HG03039 (cell line): ENCODE results near the gene GSG1L.

Experiments used
- ATAC-seq: cut with Tn5 transposase; IDR thresholded peaks from one replicate; pipeline ENCODE4 v1.9.1; 2021; ENCODE audit warnings: mild to moderate bottlenecking, moderate library complexity; ENCODE audit not compliant: unreplicated experiment

GSG1L gene

GRCh38 chr16:27826081-27826892, 237.2 kb downstream of the GSG1L start:
- ATAC-seq, result no peak

GRCh38 chr16:27824786-27825185, 238.7 kb downstream of the GSG1L start:
- no peak for ATAC-seq

GRCh38 chr16:27824006-27824405, 239.5 kb downstream of the GSG1L start:
- no peak for ATAC-seq

GRCh38 chr16:27823421-27823820, 240.1 kb downstream of the GSG1L start:
- ATAC-seq, result no peak

GRCh38 chr16:27822996-27823395, 240.5 kb downstream of the GSG1L start:
- ATAC-seq, result no peak

- ATAC-seq, result no peak
Observed at GRCh38 chr16:27822529-27822928, 241.0 kb downstream of the GSG1L start.

GRCh38 chr16:27820646-27821345, 242.7 kb downstream of the GSG1L start:
- ATAC-seq, result no peak

- no peak for ATAC-seq
Observed at GRCh38 chr16:27819881-27820610, 243.5 kb downstream of the GSG1L start.

- ATAC-seq, result no peak
Observed at GRCh38 chr16:27819356-27819755, 244.2 kb downstream of the GSG1L start.

GRCh38 chr16:27818246-27818645, 245.3 kb downstream of the GSG1L start:
- ATAC-seq, result no peak

GRCh38 chr16:27817038-27817437, 246.5 kb downstream of the GSG1L start:
- no peak for ATAC-seq

GRCh38 chr16:27816561-27816960, 247.0 kb downstream of the GSG1L start:
- no peak for ATAC-seq

- no peak for ATAC-seq
Observed at GRCh38 chr16:27813591-27813990, 249.9 kb downstream of the GSG1L start.

GRCh38 chr16:27811881-27812280, 251.6 kb downstream of the GSG1L start:
- no peak for ATAC-seq

- ATAC-seq, result no peak
Observed at GRCh38 chr16:27806986-27807385, 256.5 kb downstream of the GSG1L start.

- no peak for ATAC-seq
Observed at GRCh38 chr16:27806388-27806787, 257.1 kb downstream of the GSG1L start.

- no peak for ATAC-seq
Observed at GRCh38 chr16:27805828-27806351, 257.6 kb downstream of the GSG1L start.

GRCh38 chr16:27803775-27804549, 259.6 kb downstream of the GSG1L start:
- ATAC-seq, result no peak

GRCh38 chr16:27802664-27803439, 260.7 kb downstream of the GSG1L start:
- no peak for ATAC-seq
